Hematopoietic multipotent progenitor cell treated with erythropoietin and hydrocortisone succinate and interleukin-3 and kit ligand, for 4 days (in vitro differentiated cells): ENCODE measurements around the gene RAPSN.

Source experiments
- DNase-seq: peaks from one replicate; pipeline ENCODE4 v3.0.0-alpha.2; 2015

RAPSN gene

DNA sequence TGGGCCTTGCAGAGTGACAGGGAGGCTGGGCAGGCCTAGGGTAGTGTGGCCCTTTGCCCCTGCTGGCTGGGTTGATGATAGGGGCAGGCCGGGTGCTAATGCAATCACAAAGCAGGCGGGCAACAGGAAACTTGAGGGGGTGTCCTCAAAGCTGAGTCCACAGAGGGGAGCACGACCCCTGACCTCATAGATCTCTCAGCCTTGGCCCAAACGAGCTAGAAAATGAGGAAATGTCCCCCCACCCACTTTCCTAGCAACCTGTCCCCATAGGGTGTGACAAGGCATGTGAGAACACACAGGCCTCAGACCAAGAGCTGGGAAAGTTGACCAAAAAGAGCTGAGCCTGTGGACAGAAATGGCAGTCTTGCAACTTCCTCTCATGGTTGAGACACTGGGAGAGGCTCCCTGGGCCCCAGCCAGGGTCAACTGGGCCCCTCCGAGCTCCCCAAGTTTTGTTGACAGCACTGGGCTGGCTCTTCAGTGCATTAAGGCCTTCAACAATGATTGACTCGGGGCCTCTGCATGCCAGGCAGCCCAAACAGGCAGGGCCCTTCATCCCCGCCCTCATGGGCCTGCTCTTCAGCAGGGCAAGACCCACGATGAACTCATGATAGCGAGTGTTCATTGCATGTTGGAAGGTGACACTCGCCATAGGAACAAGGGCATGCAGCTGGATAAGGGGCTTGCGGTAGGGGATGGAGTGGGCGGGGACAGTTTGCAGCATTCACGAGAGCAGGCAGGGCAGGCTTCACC is 60.8 kb downstream of the RAPSN start:
- peak; percentile 73 for DNase-seq
